PFSK-1 (cell line): ENCODE data around the gene KLHL2.

Experiments used
- FOXP2 ChIP-seq: optimal IDR thresholded peaks from 2 replicates; pipeline ENCODE3; 2011; ENCODE audit warnings: borderline replicate concordance, control low read depth, inconsistent platforms; ENCODE audit not compliant: insufficient read depth; ENCODE audit errors: extremely low read length, extremely low read depth
- POLR2AphosphoS5 ChIP-seq: IDR thresholded peaks from 2 replicates; pipeline ENCODE4 v1.6.1; 2012; ENCODE audit warnings: low read depth, mild to moderate bottlenecking, control low read depth, low read length, moderate library complexity
- SIN3A ChIP-seq: IDR thresholded peaks from 2 replicates; pipeline ENCODE4 v1.6.1; 2012; ENCODE audit warnings: mild to moderate bottlenecking, low read length, moderate library complexity, borderline replicate concordance; ENCODE audit not compliant: insufficient read depth
- TAF1 ChIP-seq: IDR thresholded peaks from 2 replicates; pipeline ENCODE4 v1.6.1; 2012; ENCODE audit warnings: low read length, control low read depth, borderline replicate concordance; ENCODE audit not compliant: insufficient read depth
- TF ChIP-seq, protein P1 (sequence below), 2 experiments: IDR thresholded peaks; 2 replicates each; pipeline versions ENCODE4 v1.6.1 to v1.8.0; 2011 to 2012; ENCODE audit warnings: low read depth in 2 of 2, low read length in 2 of 2, control low read depth in 1 of 2, inconsistent platforms in 1 of 2, mild to moderate bottlenecking in 1 of 2, moderate library complexity in 1 of 2; ENCODE audit not compliant: insufficient read depth in 1 of 2

KLHL2 gene

DNA sequence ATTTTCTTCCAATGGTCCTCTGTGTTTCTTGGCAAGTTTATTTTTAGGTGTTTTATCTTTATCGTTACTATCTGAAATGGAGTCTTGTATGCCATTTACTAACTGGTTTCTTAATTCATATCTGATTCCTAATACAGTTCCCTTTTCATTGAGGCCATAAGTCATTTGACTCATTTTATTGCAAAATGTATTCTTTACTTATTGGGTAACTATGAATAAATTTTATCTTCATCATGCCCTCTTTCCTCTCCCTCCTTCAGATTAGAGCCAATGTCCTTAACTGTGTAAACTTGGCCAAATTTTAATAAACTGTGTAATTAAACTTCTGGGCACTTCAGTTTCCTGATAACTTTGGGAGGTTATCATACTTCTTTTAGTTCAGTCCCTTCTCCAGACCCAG, 100.8 kb downstream of the KLHL2 start:
- TF ChIP-seq, protein P1, sequence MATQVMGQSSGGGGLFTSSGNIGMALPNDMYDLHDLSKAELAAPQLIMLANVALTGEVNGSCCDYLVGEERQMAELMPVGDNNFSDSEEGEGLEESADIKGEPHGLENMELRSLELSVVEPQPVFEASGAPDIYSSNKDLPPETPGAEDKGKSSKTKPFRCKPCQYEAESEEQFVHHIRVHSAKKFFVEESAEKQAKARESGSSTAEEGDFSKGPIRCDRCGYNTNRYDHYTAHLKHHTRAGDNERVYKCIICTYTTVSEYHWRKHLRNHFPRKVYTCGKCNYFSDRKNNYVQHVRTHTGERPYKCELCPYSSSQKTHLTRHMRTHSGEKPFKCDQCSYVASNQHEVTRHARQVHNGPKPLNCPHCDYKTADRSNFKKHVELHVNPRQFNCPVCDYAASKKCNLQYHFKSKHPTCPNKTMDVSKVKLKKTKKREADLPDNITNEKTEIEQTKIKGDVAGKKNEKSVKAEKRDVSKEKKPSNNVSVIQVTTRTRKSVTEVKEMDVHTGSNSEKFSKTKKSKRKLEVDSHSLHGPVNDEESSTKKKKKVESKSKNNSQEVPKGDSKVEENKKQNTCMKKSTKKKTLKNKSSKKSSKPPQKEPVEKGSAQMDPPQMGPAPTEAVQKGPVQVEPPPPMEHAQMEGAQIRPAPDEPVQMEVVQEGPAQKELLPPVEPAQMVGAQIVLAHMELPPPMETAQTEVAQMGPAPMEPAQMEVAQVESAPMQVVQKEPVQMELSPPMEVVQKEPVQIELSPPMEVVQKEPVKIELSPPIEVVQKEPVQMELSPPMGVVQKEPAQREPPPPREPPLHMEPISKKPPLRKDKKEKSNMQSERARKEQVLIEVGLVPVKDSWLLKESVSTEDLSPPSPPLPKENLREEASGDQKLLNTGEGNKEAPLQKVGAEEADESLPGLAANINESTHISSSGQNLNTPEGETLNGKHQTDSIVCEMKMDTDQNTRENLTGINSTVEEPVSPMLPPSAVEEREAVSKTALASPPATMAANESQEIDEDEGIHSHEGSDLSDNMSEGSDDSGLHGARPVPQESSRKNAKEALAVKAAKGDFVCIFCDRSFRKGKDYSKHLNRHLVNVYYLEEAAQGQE (IDR thresholded peaks at IDR 0.05; ENCODE audit: insufficient read depth in 1 of 2, low read depth in 2 of 2, low read length in 2 of 2), result no peak
- TF ChIP-seq TAF1 (no peak), SIN3A (no peak), POLR2AphosphoS5 (no peak), FOXP2 (no peak)

DNA sequence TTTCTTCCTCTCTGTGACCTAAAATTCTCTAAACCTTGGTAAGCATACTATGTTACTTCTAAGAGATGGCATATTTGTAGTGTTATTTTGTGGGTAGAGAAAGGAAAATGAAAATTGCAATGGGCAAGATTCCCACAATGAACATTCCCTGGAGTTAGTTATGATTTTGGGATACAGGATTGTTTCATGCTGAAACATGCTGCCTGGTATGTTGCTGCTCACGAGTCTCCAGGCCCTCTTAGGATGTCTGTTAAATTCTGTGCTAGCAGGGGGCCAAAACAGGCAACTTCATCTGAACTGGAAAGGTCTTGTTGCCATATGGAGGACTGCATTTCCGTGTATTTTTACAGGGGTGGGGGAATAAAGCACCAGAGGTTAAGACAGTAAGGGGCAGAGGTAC, 101.2 kb downstream of the KLHL2 start:
- TF ChIP-seq POLR2AphosphoS5, result no peak
- no peak for TF ChIP-seq FOXP2
- TF ChIP-seq TAF1, result no peak

DNA sequence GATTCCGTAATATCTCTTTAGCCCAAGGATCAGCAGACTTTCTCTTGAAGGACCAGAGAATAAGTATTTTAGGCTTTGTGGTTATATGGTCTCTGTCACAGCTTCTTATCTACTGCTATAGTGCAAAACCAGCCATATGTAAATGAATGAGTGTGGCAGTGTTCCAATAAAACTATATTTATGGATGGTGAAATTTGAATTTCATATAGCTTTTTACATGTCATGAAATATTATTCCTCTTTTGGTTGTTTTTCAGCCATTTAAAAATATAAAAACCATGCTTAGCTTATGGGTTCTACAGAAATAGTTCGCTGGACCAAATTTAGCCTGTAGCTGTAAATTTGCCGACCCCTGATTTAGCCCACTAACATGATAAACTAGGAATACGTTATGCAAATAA, 102.1 kb downstream of the KLHL2 start:
- no peak for TF ChIP-seq TAF1
- TF ChIP-seq, protein P1 (IDR thresholded peaks at IDR 0.05; ENCODE audit: insufficient read depth in 1 of 2, low read depth in 2 of 2, low read length in 2 of 2), result no peak
- no peak for TF ChIP-seq SIN3A
- TF ChIP-seq POLR2AphosphoS5, result no peak
- no peak for TF ChIP-seq FOXP2

DNA sequence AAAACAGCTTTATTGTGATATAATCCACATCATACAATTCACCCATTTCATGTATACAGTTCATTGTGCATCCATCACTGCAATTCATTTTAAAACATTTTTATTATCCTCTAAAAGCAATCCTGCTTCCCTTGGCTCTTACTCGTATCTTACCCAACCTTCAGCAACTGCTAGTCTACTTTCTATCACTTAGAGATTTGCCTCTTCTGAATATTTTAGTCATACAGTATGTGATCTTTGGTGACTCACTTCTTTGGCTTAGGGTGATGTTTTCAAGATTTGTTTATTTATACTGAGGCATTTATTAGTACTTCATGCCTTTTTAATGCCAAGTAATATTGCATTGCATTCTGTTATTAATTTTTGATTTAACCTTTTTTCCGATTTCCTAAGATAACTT, 105.1 kb downstream of the KLHL2 start:
- TF ChIP-seq FOXP2 (no peak), POLR2AphosphoS5 (no peak), SIN3A (no peak), TAF1 (no peak)
- TF ChIP-seq, protein P1 (IDR thresholded peaks at IDR 0.05; ENCODE audit: insufficient read depth in 1 of 2, low read depth in 2 of 2, low read length in 2 of 2), result no peak

DNA sequence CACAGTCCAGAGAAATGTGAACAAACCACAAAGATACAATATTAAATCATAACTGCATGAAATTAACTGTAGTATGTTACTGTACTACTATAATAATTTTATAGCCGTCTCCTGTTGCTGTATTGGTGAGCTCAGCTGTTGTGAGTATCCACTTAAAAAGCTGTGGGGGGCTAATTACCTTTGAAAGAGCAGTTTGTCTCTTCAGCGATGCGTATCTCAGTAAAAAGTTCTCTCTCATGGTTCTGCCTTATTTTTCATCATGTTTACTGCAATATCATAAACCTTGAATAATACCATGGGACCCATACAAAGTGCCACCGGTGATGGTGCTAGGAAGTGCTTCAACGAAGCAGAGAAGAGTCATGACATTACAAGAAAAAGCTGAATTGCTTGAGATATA, 111.7 kb downstream of the KLHL2 start:
- no peak for TF ChIP-seq FOXP2
- no peak for TF ChIP-seq TAF1
- TF ChIP-seq, protein P1 (IDR thresholded peaks at IDR 0.05; ENCODE audit: insufficient read depth in 1 of 2, low read depth in 2 of 2, low read length in 2 of 2), result no peak
- no peak for TF ChIP-seq SIN3A
- no peak for TF ChIP-seq POLR2AphosphoS5
